GM18520 (cell line): ENCODE results near the gene TTC16.

Experiments used
- ATAC-seq: cut with Tn5 transposase; IDR thresholded peaks from one replicate; pipeline ENCODE4 v1.9.1; 2021; ENCODE audit not compliant: unreplicated experiment

Gene TTC16

DNA sequence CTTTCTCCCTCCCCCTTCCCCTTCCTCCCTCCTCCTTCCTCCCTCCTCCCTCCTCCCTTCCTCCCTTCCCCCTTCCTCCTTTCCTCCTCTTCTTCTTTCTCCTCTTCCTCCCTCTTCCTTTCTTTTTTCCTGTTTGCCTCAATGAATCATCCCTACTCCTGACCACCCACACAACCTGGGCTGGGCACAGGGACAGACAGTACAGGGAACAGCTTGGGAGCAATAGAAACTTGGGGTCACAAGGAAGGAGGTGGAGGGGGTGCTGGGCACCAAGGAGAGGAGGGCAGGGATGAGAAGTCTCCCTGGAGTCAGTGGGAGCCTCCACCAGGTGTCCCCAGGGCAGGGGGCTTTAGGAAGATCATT lies 5.0 kb downstream of the TTC16 start:
- ATAC-seq: no peak

DNA sequence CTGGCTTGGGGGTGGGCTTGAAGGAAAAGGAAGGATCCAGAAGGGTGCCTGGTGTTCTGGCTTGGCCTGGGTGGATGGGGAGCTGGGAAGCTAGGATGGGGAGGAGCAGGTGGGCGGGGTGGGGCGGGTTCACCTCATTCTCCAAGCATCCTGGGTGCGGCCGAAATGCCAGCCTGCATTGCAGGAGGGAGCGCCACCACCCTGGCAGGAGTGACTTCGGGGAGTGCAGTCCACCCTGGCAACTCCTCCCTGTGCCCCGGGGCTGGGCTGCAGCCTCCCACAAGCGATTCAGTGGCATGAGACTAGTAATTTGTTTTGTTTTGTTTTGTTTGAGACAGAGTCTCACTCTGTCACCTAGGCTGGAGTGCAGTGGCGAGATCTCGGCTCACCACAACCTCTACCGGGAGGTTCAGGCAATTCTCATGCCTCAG lies 5.5 kb downstream of the TTC16 start:
- ATAC-seq: no peak

DNA sequence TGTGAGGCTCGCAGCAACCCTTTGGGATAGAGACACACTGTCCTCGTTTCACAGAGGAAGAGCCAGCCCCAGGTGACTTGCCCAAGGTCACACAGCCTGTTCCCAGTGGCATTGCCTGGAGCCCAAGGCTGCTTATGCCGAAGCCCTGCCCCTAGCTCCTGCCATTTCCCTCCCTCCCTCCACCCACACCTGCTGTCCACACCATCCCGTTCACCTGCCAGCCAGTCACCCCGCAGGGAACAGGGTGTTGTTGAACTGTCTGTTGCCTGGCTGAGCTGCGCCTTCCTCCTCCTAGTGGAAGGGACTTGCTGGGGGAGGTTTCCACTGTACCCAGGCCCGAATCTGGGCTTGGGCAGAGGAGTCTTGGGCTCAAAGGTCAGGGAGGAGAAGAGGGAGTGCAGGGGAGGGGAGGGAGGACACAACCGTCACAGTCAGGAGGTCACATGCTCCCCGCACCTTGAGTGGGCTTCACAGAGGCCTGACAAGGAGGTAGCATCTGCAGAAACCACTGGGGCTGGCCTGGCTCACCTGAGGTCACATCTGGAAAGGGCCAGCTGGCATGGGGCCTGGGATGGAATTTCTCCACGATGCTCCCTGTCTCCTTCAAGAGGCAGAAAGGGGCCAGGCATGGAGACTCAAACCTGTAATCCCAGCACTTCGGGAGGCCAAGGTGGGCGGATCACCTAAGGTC lies 6.3 kb downstream of the TTC16 start:
- no peak for ATAC-seq

DNA sequence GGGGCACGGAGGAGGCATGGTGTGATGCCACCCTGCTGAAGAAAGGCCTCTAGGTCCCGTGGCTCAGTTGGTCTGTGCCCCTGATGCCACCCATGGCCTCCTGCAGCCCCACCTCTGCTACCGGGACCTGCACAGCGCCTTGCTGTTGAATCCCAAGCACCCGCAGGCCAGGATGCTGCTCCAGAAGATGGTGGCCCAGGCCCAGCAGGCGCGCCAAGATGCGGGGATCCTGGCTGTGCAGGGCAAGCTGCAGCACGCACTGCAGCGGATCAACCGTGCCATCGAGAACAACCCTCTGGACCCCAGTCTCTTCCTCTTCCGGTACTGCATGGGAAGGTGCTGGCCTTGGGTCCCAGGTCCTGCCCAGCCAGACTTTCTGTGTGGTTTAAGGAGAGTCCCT lies 7.1 kb downstream of the TTC16 start:
- no peak for ATAC-seq

DNA sequence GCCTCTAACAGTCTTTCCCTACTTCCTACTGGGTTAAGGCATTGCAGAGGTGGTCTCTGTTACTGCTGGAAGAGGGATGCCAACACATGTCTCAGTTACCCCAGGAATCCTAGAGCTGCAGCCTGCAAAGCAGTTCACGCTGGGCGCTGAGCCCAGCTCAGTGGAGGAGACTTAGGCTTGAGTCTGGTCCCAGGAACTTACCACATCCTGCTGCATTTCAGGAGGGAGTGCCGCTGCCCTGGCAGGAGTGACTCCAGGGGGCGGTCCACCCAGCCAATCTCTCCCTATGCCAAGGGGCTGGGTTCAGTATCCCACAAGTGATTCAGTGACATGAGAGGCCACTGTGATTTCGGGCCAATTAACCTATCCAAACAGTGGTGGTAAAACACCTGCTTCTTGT lies 7.6 kb downstream of the TTC16 start:
- ATAC-seq: no peak

DNA sequence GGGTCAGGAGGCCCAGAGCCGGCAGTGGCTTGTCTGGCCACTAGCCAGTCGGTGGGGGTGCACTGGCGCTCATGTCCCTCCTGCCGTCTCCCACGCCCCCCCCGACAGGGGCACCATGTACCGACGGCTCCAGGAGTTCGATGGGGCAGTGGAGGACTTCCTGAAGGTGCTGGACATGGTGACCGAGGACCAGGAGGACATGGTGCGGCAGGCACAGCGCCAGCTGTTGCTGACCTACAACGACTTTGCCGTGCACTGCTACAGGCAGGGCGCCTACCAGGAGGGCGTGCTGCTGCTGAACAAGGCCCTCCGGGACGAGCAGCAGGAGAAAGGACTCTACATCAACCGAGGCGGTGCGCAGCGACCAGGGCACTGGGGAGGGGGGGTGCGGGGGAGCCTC lies 8.1 kb downstream of the TTC16 start:
- no peak for ATAC-seq

DNA sequence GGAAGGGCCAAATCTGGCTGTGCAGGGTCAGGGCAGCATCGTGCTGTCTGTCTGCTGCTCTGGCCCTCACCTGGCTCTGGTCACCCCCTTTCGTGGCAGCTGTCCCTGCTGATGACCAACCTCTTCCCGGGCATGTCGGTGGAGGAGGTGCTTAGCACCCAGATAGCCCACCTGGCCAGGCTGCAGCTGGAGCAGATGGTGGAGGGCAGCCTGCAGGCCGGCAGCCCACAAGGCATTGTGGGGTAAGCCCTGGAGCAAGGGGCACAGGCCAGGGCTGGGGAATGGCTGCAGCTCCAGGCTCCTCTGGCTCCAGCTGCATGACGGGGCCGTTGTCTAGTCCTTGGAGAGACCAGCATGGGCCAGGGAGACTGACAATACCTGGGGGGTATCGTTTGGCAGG lies 11.0 kb downstream of the TTC16 start:
- ATAC-seq: no peak

DNA sequence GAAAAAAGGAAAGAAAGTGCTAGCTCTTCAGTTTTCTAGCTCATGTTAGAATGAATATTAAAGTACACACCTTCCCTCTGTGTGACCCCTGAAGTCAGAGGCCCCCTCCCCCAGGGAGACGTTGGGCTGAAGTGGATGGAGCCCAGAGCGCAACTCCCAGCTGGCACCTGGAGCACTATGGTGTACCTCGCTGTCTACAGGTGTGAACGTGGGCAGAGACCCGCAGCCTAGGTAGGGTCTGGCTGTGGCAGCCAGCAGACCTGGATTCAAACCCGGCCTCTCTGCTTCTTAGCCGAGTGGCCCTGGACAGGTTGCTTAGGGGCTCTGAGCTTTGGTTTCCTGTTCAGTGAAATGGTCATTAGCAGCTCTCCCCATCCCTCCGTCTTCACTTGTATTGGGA lies 12.9 kb downstream of the TTC16 start:
- no peak for ATAC-seq

DNA sequence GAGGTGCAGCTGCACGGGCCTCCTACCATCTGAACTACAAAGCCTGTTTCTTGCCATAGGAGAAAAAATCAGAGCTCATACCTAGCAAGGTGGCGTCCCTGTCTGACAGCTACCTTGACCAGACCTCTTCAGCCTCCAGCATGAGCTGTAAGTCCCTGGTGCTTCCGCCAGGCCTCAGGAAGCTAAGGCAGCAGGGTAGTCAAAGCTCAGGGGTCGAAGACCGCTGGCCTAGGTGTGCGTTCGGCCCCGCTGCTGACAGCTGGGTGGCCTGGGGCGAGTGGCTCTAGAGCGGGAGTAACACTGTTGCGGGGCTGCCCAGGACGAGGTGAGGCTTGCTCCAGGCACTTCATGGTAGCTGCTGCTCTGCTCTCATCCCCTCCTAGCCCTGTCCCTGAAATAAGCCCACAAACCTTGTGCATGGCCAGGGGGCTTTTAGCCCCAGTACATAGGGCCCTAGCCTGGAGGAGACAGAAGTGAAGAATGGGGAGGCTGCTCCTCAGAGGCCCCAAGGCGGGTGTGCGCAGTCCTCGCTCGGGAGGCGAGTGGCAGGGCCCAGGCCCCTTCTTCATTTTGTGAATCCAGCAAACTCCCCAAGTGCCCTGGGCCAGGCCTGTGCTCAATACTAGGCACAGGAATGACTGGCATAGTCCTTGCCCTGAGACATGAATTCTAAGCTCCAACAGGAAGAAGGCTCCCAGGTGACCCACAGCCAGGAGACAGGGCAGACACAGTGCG lies 13.8 kb downstream of the TTC16 start:
- ATAC-seq: no peak

DNA sequence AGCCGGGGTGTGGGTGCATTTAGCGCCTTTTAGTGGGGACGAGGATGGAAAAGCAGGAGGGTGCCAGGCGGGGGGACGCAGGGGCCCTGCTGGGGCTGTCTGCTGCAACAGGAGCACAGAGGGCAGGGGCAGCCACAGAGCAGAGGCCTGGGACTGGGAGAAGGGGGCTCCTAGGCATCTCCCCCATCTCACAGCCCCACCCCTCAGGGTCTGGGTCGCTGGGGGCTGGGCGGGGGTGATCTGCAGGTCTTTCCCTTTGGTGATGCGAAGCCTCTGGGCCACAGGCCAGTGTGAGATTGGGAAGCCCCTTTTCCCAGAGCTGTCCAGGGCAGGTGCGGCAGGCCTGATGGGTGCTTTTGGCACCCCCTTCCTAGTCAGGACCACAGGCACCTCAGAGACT lies 14.4 kb downstream of the TTC16 start:
- no peak for ATAC-seq

DNA sequence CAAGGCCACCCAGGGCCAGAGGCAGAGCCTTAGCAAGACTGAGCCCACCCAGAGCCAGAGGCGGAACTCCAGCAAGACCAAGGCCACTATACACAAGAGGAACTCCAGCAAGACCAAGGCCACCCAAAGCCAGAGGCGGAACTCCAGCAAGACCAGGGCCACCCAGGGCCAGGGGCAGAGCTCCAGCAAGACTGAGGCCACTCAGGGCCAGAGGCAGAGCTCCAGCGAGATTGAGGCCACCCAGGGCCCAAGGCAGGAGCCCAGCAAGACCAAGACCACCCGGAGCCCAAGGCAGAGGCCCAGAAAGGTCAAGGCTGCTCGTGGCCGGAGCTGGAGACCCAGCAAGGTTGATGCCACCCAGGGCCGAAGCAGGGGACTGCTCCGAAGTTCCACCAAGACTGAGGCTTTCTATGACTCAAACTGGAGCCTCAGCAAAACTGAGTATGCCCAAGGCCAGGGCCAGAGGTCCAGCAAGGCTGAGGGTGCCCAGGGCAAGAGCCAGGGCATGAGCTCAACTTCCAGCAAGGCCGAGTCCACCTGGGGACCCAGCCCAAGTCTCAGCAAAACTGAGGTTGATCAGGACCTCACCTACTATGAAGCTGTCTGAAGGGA lies 15.0 kb downstream of the TTC16 start:
- no peak for ATAC-seq

DNA sequence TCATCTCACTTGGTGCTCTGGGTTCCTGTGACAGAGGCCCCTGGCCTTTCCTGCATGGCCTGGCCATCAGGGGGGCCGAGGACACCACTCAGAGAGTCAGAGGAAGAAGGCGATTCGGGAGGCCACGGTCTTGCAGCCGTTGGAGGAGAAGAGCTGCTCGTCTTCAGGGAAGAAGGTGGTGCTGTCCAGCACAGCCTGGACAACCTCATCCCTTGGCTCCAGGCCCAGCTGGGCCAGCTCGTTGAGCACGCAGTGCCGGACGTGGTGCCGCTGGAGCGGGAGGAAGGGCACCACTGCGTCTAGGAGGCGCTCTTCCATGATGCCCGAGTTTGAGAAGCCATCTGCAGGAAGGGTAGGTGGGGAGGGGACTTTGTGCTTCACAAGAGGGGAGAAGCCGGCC lies 16.1 kb downstream of the TTC16 start:
- no peak for ATAC-seq

DNA sequence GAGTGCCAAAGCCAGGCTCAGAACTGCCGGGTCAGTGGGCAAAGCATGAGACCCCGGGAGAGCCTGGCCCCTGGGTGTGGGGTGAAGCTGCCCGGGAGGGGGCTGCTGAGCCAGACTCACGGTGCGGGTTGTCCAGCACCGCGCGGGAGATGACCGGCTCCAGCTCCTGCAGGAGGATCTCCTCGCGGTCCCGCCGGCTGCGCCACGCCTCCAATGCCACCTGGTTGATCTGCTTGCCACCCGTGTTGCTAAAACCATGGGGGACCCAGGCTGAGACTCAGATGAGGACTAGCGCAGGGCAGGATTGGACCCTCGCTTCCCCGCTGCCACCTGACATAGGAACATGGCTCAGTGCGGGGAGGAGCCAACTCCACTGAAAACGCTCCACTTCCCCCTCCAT lies 16.6 kb downstream of the TTC16 start:
- ATAC-seq: no peak

DNA sequence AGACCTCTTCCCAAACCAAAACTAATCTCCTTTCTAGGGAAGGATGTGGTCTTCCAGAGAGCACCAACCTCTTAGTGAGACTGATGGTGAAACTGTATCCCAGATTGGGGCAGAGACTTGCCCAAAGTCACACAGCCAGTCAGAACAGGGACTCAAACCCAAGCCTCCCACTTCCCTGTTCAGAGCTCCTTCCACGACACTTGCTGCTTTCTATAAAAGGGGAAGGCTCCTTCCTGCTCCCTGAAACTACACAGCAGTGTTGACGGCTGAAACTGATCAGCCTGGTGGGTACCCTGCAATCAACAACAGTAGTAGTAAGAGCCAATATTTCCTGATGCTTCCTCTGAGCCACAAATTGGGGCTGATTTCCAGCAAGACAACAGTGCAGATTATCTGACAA lies 17.7 kb downstream of the TTC16 start:
- ATAC-seq: no peak

DNA sequence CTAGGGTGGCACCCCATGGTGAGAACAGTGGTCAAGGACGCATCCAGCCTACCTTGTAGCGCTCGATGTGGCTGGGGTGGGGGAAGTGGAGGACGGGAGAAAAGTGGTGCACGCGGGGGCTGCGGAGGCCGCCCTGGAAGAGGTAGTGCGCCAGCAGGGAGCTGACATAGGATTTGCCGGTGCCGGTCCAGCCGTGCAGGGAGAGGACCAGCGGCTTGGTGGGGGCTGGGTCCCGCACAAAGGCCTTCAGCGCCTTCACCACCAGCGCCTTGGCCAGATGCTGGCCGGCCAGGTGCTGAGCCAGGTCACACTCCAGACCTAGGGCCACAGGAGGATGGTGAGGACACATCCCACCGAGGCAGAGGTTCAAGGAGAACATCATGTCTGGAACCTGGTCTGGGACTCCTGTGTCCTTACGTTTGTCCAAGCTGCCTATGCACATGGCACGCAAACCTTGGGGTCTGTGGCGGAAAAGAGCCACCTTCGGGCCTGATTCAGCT lies 18.4 kb downstream of the TTC16 start:
- no peak for ATAC-seq

DNA sequence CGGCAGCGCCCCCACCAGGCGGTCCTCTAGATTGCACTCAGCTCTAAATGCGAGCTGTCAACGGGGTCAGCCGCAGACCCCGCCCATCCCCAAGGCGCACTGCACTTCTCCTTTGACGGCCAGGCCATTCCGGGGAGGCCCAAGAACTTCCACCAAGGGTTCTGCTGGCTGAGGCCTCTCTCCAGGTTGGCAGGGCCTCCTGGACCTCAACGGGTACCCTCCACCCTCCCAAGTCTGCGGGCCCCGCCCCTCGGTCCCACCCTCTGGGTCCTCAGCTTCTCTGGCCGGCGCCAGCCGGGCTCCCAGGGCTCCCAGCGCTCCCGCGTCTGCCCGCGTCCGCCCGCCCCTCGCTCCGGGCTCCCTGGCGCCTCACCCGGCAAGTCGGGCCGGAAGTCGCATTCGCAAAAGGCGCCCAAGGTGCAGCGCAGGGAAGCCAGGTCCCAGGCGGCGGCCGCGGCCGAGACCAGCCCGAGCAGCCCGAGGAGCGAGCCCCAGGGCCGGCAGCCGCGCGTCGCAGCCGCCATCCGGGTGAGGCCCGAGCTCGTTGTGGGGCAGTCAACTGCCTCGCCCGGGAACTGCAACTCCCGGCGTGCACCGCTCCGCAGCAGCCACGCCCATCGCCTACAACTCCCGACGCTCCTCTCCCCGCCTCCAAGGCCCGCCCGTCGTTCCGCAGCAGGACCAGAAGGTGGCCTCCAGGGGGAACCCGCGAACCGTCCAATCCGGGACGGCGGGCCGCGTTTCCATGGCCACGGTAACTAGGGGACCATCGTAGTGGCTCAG lies 19.1 kb downstream of the TTC16 start, which contains the start of gene TOR2A:
TOR2A (minus strand) TSS at position 548 of the 783 bp plus-strand sequence; CDS start at position 524, 24 bp downstream.
- peak; percentile 85 for ATAC-seq

DNA sequence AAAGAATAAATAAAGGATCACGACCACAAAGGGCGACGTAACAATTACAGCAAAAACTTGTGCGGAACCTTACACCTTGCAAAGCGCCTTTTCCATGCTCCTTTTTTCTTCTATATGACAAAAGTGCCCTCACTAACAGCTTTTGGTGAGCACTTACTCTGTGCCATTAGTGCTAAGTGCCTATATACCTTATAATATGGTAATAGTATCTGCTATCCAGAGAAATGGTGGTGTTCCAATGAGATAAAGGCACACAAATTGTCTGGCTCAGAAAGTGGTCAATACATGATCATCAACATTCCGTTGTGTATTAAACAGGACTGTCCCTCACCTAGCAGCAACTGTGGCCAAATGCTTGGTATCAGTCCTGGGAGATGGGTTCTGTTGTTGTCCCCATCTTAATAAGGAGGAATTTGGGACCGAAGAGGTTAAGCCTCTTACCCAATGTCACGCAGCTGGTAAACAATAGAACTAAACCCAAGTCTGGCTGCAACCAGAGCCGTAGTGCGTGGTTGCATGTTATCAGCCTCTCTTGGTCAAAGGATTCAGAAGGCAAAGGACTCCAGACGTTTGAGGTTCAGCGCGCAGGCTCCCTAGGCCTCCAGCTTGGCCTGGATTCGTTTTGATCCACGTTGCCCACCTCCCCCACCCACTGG lies 19.8 kb downstream of the TTC16 start:
- peak; percentile 6 for ATAC-seq

DNA sequence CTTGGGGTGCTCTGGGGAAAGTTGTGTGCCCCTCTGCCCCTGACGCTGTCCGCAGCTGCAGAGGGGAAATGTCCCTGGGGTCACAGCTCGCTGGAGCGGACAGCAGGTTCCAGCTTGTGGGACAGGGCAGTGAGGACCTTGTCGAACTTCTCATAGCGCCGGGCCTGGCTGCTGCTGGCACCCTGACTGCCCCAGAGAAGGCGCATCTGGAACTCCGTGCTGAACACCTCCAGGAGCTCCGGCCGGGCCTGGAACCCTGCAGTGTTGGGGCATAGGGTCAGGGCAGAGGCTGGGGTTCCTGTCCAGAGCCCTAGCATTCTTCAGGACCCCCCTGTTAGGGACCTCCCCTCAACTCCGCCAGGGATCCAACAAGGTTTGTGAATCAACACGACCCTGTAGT lies 22.8 kb downstream of the TTC16 start:
- no peak for ATAC-seq

DNA sequence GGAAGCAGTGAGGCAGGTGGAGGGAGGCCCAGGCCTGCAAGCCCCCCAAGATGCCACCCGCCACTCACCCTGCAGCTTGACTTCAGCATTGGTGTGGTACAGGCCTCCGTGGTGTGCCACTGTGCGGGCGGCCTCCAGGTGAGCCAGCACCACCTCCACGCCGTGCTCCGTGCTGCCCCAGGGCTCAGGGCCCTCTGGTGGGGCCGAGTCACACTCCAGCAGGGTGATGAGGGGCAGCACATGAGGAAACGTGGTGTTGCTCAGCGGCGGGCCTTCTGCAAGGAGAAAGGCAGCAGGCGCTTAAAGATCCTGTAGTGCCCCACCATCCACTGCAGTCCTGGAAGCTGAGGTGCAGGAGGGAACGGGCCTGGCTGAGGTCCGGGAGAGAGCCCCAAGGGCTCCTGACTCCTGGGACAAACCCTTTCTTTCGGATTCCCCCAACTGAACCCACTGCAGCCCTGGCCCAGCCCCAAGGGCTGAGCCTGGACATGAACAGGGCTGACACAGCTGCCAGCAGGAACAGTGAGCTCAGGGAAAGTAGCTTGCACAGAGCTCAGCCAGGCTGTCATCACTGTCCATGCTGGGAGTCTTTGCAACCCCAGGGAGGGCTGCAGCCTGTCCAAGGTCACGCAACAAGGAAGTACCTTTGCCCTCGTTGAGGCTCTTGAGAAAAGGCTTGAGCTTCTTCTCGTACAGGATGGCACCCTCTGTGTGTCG lies 23.9 kb downstream of the TTC16 start:
- ATAC-seq: no peak

DNA sequence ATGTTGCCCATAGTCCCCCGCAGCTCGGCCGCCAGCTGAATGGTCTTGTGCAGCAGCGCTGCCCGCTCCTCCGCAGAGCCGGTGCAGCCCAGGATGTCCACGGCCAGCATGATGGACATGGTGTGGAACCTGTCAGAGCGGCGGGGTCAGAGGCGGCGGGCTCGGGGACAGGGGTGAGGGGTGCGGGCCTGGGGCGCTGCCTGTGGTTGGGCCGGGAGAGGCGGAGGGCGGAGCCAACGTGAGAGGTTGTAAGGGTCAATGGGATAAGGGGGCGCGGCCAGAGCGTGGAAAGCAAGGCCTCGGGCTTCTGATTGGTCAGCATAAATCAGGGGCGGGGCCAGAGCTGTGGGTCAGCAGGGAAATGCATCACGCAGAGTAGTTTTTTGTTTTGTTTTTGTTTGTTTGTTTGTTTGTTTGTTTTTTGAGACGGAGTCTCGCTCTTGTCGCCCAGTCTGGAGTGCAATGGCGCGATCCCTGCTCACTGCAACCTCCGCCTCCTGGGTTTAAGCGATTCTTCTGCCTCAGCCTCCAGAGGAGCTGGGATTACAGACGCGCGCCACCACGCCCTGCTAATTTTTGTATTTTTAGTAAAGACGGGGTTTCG lies 26.1 kb downstream of the TTC16 start:
- no peak for ATAC-seq
